Stimulated activated CD4-positive, alpha-beta T cell treated with anti-CD3 and anti-CD28 coated beads, Interleukin-1b, Interleukin-23, amount 100 ng/mL, for 24 hours (primary cell): ENCODE data around the gene NKIRAS2.
"Not testable (repeated sequence)": the region's sequence is repeated elsewhere in the genome, so short reads cannot be mapped to it uniquely, and the experiment has no call there.

Experiments
- DNase-seq, 4 experiments: peaks; one replicate each; pipeline ENCODE4 v3.0.0-alpha.2; 2020; ENCODE audit warnings: low read depth in 4 of 4, low spot score in 1 of 4

The NKIRAS2 gene

GRCh38 chr17:41998497-41998896 lies 21.4 kb upstream of the NKIRAS2 start:
- no peak for DNase-seq

- no peak for DNase-seq
These were observed 19.3 kb upstream of the NKIRAS2 start for GRCh38 chr17:42000413-42001133.

GRCh38 chr17:42001729-42002128 lies 18.2 kb upstream of the NKIRAS2 start:
- DNase-seq = no peak

GRCh38 chr17:42002175-42002791 lies 17.6 kb upstream of the NKIRAS2 start:
- no peak for DNase-seq

- DNase-seq = no peak
These were observed 17.0 kb upstream of the NKIRAS2 start for GRCh38 chr17:42002792-42003301.

GRCh38 chr17:42005166-42005565 lies 14.7 kb upstream of the NKIRAS2 start:
- DNase-seq = no peak

- DNase-seq = no peak
These were observed 10.7 kb upstream of the NKIRAS2 start for GRCh38 chr17:42009170-42009569.

- DNase-seq = not testable (repeated sequence)
These were observed 9.6 kb upstream of the NKIRAS2 start for GRCh38 chr17:42010266-42010680.

GRCh38 chr17:42010898-42011516 lies 8.9 kb upstream of the NKIRAS2 start:
- no peak for DNase-seq

- DNase-seq = not testable (repeated sequence)
These were observed 7.5 kb upstream of the NKIRAS2 start for GRCh38 chr17:42012363-42012762.

- DNase-seq = not testable (repeated sequence)
These were observed 6.2 kb upstream of the NKIRAS2 start for GRCh38 chr17:42013740-42014139.

GRCh38 chr17:42016411-42016831 lies 3.5 kb upstream of the NKIRAS2 start:
- DNase-seq = no peak

GRCh38 chr17:42016941-42017865 lies 2.7 kb upstream of the NKIRAS2 start, which contains the start of gene DNAJC7:
TSS of gene DNAJC7 (minus strand) at chr17:42017439. CDS start at chr17:42017416, 23 bp downstream.
- peak; percentile 73 to 87 (median 80) for DNase-seq

GRCh38 chr17:42017866-42018200 lies 2.1 kb upstream of the NKIRAS2 start:
- no peak for DNase-seq

GRCh38 chr17:42018339-42018738 lies 1.6 kb upstream of the NKIRAS2 start:
- DNase-seq = no peak

- no peak for DNase-seq
These were observed 902 bp upstream of the NKIRAS2 start for GRCh38 chr17:42018988-42019387.

- DNase-seq = not testable (repeated sequence)
These were observed 955 bp downstream of the NKIRAS2 start for GRCh38 chr17:42020845-42021244.

GRCh38 chr17:42023524-42024349 lies 3.8 kb downstream of the NKIRAS2 start:
- DNase-seq = no peak

GRCh38 chr17:42025191-42025579 lies 5.3 kb downstream of the NKIRAS2 start:
- DNase-seq = no peak

GRCh38 chr17:42025936-42026335 lies 6.0 kb downstream of the NKIRAS2 start:
- no peak for DNase-seq
